GM23248 (cell line): Measurements from ENCODE around the gene PRKCQ. TPM values are rescaled to one million over a fixed set of nuclear protein-coding genes. Genes with fewer than 3 reads are reported as not detected.
"Not testable (repeated sequence)": the region's sequence is repeated elsewhere in the genome, so short reads cannot be mapped to it uniquely, and the experiment has no call there.

Experiments used
- DNase-seq: peaks from one replicate; pipeline ENCODE4 v3.0.0-alpha.2; 2015
- H2AFZ ChIP-seq: fragments of 200-600 bp; sonication (generic); 2 replicates; pipeline ENCODE4 v1.6.1; 2016; ENCODE audit warnings: antibody characterized with exemption
- H3F3A ChIP-seq: fragments of 200-600 bp; sonication (generic); 2 replicates; pipeline ENCODE4 v1.6.1; 2016; ENCODE audit warnings: mild to moderate bottlenecking, antibody characterized with exemption, mixed run types; ENCODE audit not compliant: insufficient read depth
- H3K27ac ChIP-seq: fragments of 200-600 bp; sonication (generic); 2 replicates; pipeline ENCODE4 v1.5.1; 2016; ENCODE audit warnings: mild to moderate bottlenecking
- H3K27me3 ChIP-seq: fragments of 200-600 bp; sonication (generic); replicated peaks from 2 replicates; pipeline ENCODE4 v1.6.1; 2016; ENCODE audit warnings: mild to moderate bottlenecking; ENCODE audit not compliant: insufficient read depth
- H3K36me3 ChIP-seq: fragments of 200-600 bp; sonication (generic); 2 replicates; pipeline ENCODE4 v1.6.1; 2016; ENCODE audit warnings: low read depth, mild to moderate bottlenecking
- H3K4me1 ChIP-seq: fragments of 200-600 bp; sonication (generic); 2 replicates; pipeline ENCODE4 v1.6.1; 2016; ENCODE audit warnings: mild to moderate bottlenecking; ENCODE audit not compliant: insufficient read depth
- H3K4me2 ChIP-seq: fragments of 200-600 bp; sonication (generic); one replicate; pipeline ENCODE4 v1.6.1; 2016; ENCODE audit warnings: mild to moderate bottlenecking; ENCODE audit not compliant: unreplicated experiment
- H3K4me3 ChIP-seq: fragments of 200-600 bp; sonication (generic); 2 replicates; pipeline ENCODE4 v1.5.1; 2016; ENCODE audit warnings: mild to moderate bottlenecking
- H3K79me2 ChIP-seq: fragments of 200-600 bp; sonication (generic); 2 replicates; pipeline ENCODE4 v1.6.1; 2016; ENCODE audit warnings: mild to moderate bottlenecking; ENCODE audit not compliant: insufficient read depth
- H3K9ac ChIP-seq: fragments of 200-600 bp; sonication (generic); 2 replicates; pipeline ENCODE4 v1.6.1; 2016; ENCODE audit warnings: mild to moderate bottlenecking
- H3K9me2 ChIP-seq: fragments of 200-600 bp; sonication (generic); 2 replicates; pipeline ENCODE4 v1.6.1; 2016; ENCODE audit warnings: mixed run types, mild to moderate bottlenecking, moderate library complexity; ENCODE audit not compliant: insufficient read depth
- H3K9me3 ChIP-seq: fragments of 200-600 bp; sonication (generic); one replicate; pipeline ENCODE4 v1.6.1; 2017; ENCODE audit warnings: low read depth
- H4K20me1 ChIP-seq: fragments of 200-600 bp; sonication (generic); 2 replicates; pipeline ENCODE4 v1.6.0; 2016; ENCODE audit not compliant: insufficient read depth
- EZH2 ChIP-seq: fragments of 200-600 bp; sonication (generic); IDR thresholded peaks from 2 replicates; pipeline ENCODE4 v1.6.1; 2018; ENCODE audit warnings: antibody characterized with exemption, mild to moderate bottlenecking; ENCODE audit not compliant: insufficient read depth, poor library complexity, severe bottlenecking
- EZH2phosphoT487 ChIP-seq: fragments of 200-600 bp; sonication (generic); IDR thresholded peaks from 2 replicates; pipeline ENCODE4 v1.6.1; 2018; ENCODE audit warnings: antibody characterized with exemption, moderate library complexity, mild to moderate bottlenecking, low read depth; ENCODE audit not compliant: insufficient read depth
- WGBS, 2 experiments: methylation state at CpG; one replicate each; pipeline ENCODE4 v1.1.6; 2015 to 2017; ENCODE audit warnings: low lambda C conversion rate in 2 of 2, low coverage in 1 of 2; ENCODE audit errors: missing lambda C conversion rate in 2 of 2; 5-methylcytosine and 5-hydroxymethylcytosine counted together
- in situ Hi-C: fragments of 300-500 bp; cut with MboI; formaldehyde crosslinking; loops from 2 replicates; pipeline ENCODE4 v1.15.0; 2020
- polyA plus RNA-seq: library from polyadenylated mRNA; unstranded; fragments of >200 nt; fragmentation: Nextera tagmentation; extraction: Ambion mirVana; gene quantifications from 2 replicates; pipeline ENCODE4 v1.2.1, GENCODE V29; 2016
- total RNA-seq: library from RNA; depleted of rRNA; stranded (reverse); fragments of >200 nt; shearing (Covaris generic); gene quantifications from 2 replicates; pipeline ENCODE4 v1.2.3, GENCODE V29; 2014

PRKCQ gene
- total and polyA plus RNA-seq, 2 experiments from 2014 or later, result not detected

- Histone ChIP-seq H3K4me1 (peaks cover 5% of the 10 kb centered on the region; the same call in 1 of the 2 replicates), H3K79me2 (no peaks in the 10 kb centered on the region), H3F3A (peaks cover 8% of the 10 kb centered on the region; the same call in 1 of the 2 replicates), H3K27me3 (peaks cover 10% of the 10 kb centered on the region; the same call in 1 of the 2 replicates), H3K27ac (no peak overlapping the region), H3K36me3 (no peaks in the 10 kb centered on the region), H3K9ac (no peak overlapping the region), H3K9me2 (no peaks in the 10 kb centered on the region), H3K4me3 (no peak overlapping the region), H3K9me3 (peaks cover 2% of the 10 kb centered on the region), H3K4me2 (no peak overlapping the region), H2AFZ (no peak overlapping the region), H4K20me1 (no peaks in the 10 kb centered on the region)
- in situ Hi-C loops, result no loop called here
- 69 to 87% methylated on average over 3 of the region's 3 CpGs for WGBS, 2 experiments
- no peak for DNase-seq
- TF ChIP-seq EZH2phosphoT487, result no peak
- no peak for TF ChIP-seq EZH2
Observed at GRCh38 chr10:6384847-6385246, 195.2 kb downstream of the PRKCQ start.

GRCh38 chr10:6384031-6384430 lies 196.0 kb downstream of the PRKCQ start:
- H3K36me3 ChIP-seq, result no peaks in the 10 kb centered on the region
- H3K4me2 ChIP-seq, result no peak overlapping the region
- no peaks in the 10 kb centered on the region for H3K79me2 ChIP-seq
- H2AFZ ChIP-seq, result no peak overlapping the region
- no peaks in the 10 kb centered on the region for H3K9me2 ChIP-seq
- H3K4me3 ChIP-seq, result no peak overlapping the region
- H3K4me1 ChIP-seq, result peaks cover 5% of the 10 kb centered on the region; the same call in 1 of the 2 replicates
- no peaks in the 10 kb centered on the region for H3K9me3 ChIP-seq
- H3F3A ChIP-seq, result peaks cover 8% of the 10 kb centered on the region; the same call in 1 of the 2 replicates
- TF ChIP-seq EZH2phosphoT487, result no peak
- no peak for TF ChIP-seq EZH2
- no peak for DNase-seq
- H4K20me1 ChIP-seq, result no peaks in the 10 kb centered on the region
- 84 to 88% methylated on average over 7 of the region's 7 CpGs for WGBS, 2 experiments
- H3K27me3 ChIP-seq, result peaks cover 5% of the 10 kb centered on the region; the same call in 1 of the 2 replicates
- no peak overlapping the region for H3K9ac ChIP-seq
- in situ Hi-C loops, result no loop called here
- no peak overlapping the region for H3K27ac ChIP-seq

GRCh38 chr10:6383096-6383812 lies 196.8 kb downstream of the PRKCQ start:
- H3K79me2 ChIP-seq, result no peaks in the 10 kb centered on the region
- H4K20me1 ChIP-seq, result no peaks in the 10 kb centered on the region
- no peak overlapping the region for H2AFZ ChIP-seq
- H3K27me3 ChIP-seq, result no peaks in the 10 kb centered on the region
- no peaks in the 10 kb centered on the region for H3K36me3 ChIP-seq
- peaks cover 8% of the 10 kb centered on the region; the same call in 1 of the 2 replicates for H3F3A ChIP-seq
- no peak overlapping the region for H3K27ac ChIP-seq
- peak; percentile 63 for DNase-seq
- H3K9ac ChIP-seq, result no peak overlapping the region
- H3K4me1 ChIP-seq, result peaks cover 5% of the 10 kb centered on the region; the same call in 1 of the 2 replicates
- H3K4me2 ChIP-seq, result no peak overlapping the region
- H3K4me3 ChIP-seq, result no peak overlapping the region
- H3K9me3 ChIP-seq, result no peaks in the 10 kb centered on the region
- 64 to 67% methylated on average over 8 of the region's 8 CpGs for WGBS, 2 experiments
- H3K9me2 ChIP-seq, result no peaks in the 10 kb centered on the region
- no peak for TF ChIP-seq EZH2
- no peak for TF ChIP-seq EZH2phosphoT487
- in situ Hi-C loops, result no loop called here

- no peak overlapping the region for H3K9ac ChIP-seq
- no peak for TF ChIP-seq EZH2phosphoT487
- TF ChIP-seq EZH2, result no peak
- no peak overlapping the region for H3K4me3 ChIP-seq
- H4K20me1 ChIP-seq, result no peaks in the 10 kb centered on the region
- 16 to 18% methylated on average over 7 of the region's 7 CpGs for WGBS, 2 experiments
- H3F3A ChIP-seq, result peaks cover 8% of the 10 kb centered on the region; the same call in 1 of the 2 replicates
- H3K79me2 ChIP-seq, result no peaks in the 10 kb centered on the region
- DNase-seq, result peak; percentile 40
- H2AFZ ChIP-seq, result no peak overlapping the region
- H3K27ac ChIP-seq, result no peak overlapping the region
- no peak overlapping the region for H3K4me2 ChIP-seq
- H3K4me1 ChIP-seq, result peaks cover 5% of the 10 kb centered on the region; the same call in 1 of the 2 replicates
- no peaks in the 10 kb centered on the region for H3K9me3 ChIP-seq
- H3K36me3 ChIP-seq, result no peaks in the 10 kb centered on the region
- no peaks in the 10 kb centered on the region for H3K27me3 ChIP-seq
- in situ Hi-C loops, result no loop called here
- no peaks in the 10 kb centered on the region for H3K9me2 ChIP-seq
Observed at GRCh38 chr10:6382081-6382480, 198.0 kb downstream of the PRKCQ start.

- H3F3A ChIP-seq, H3K4me3 ChIP-seq, H3K9ac ChIP-seq, H3K4me1 ChIP-seq, in situ Hi-C loops, H2AFZ ChIP-seq, H3K4me2 ChIP-seq, DNase-seq, H3K79me2 ChIP-seq, H3K9me2 ChIP-seq, H3K9me3 ChIP-seq, H4K20me1 ChIP-seq, H3K36me3 ChIP-seq, H3K27ac ChIP-seq: not testable (repeated sequence)
- WGBS, 2 experiments, result 60 to 61% methylated on average over 5 of the region's 5 CpGs
- H3K27me3 ChIP-seq, result peaks cover 12% of the 10 kb centered on the region
Observed at GRCh38 chr10:6380478-6380877, 199.6 kb downstream of the PRKCQ start.
